Measurements from ENCODE around the gene YPEL4.

DNA sequence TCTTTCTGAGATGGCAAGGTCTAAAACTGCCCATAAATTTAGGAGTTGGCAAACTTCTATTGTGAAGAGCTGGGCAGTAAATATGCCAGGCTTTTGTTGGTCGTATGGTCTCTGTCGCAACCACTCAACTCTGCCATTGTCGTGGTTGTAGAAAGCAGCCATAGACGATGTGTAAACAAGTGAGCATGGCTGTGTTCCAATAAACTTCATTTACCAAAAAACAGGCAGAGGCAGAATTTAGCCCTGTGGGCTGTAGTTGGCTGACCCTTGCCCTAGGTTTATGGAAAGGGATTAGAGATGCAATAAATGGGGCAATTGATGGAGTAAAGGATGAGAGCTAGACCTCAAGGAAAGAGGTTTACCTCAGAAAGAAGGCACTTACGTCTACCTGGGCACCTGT is 17.6 kb downstream of the YPEL4 start:
- TF ChIP-seq, protein P1, sequence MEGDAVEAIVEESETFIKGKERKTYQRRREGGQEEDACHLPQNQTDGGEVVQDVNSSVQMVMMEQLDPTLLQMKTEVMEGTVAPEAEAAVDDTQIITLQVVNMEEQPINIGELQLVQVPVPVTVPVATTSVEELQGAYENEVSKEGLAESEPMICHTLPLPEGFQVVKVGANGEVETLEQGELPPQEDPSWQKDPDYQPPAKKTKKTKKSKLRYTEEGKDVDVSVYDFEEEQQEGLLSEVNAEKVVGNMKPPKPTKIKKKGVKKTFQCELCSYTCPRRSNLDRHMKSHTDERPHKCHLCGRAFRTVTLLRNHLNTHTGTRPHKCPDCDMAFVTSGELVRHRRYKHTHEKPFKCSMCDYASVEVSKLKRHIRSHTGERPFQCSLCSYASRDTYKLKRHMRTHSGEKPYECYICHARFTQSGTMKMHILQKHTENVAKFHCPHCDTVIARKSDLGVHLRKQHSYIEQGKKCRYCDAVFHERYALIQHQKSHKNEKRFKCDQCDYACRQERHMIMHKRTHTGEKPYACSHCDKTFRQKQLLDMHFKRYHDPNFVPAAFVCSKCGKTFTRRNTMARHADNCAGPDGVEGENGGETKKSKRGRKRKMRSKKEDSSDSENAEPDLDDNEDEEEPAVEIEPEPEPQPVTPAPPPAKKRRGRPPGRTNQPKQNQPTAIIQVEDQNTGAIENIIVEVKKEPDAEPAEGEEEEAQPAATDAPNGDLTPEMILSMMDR (IDR thresholded peaks at IDR 0.05) = no peak
- no peak for TF ChIP-seq POLR2A (IDR thresholded peaks at IDR 0.05)

All from esophagus squamous epithelium (tissue), 4 donors.